Measurements from ENCODE around the gene BNIP3.
"Not testable (repeated sequence)": the region's sequence is repeated elsewhere in the genome, so short reads cannot be mapped to it uniquely, and the experiment has no call there.

BNIP3 gene

GRCh38 chr10:131923038-131923756, 58.5 kb downstream of the BNIP3 start:
- Mint-ChIP-seq H3K27me3 (ENCODE audit: low read depth) (no peaks in the 10 kb centered on the region), H3K27ac (peak overlapping the region in 1 of 3 experiments; percentile 43), H3K4me3 (no peak overlapping the region), H3K36me3 (ENCODE audit: low read depth) (peaks cover 48% of the 10 kb centered on the region), H3K9me3 (peaks cover 16% of the 10 kb centered on the region), H3K4me1 (peaks cover 12% of the 10 kb centered on the region)
- no peak for TF ChIP-seq CTCF (IDR thresholded peaks at IDR 0.05; ENCODE audit: unreplicated experiment in 3 of 3)

DNA sequence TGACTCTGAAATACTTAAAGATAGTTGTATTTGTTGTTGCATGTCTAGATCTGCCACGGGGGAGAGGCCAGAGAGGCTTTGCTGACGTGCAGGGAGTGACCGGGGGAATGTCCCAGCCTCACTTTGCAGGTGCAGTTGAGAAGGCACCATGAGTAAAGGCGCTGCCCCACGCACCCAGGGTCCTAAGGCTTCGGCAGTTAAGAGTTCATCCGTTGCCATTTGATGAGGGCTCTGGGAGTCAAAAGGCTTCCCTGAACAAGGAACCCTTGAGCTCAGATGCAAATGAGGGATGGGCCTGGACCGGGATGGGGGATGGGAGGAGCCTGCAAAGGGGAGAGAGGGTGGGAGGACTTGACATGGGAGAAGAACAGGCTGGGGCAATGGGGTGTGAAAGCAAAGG, 60.5 kb downstream of the BNIP3 start:
- peaks cover 12% of the 10 kb centered on the region for H3K9me3 Mint-ChIP-seq
- H3K4me1 Mint-ChIP-seq = peaks cover 12% of the 10 kb centered on the region
- H3K27ac Mint-ChIP-seq = peak overlapping the region; percentile 9 to 83 (median 42)
- H3K36me3 Mint-ChIP-seq (ENCODE audit: low read depth) = peaks cover 38% of the 10 kb centered on the region
- H3K4me3 Mint-ChIP-seq = peak overlapping the region in 1 of 3 experiments; percentile 12
- no peak for TF ChIP-seq CTCF (IDR thresholded peaks at IDR 0.05; ENCODE audit: unreplicated experiment in 3 of 3)
- H3K27me3 Mint-ChIP-seq (ENCODE audit: low read depth) = no peaks in the 10 kb centered on the region

- Mint-ChIP-seq H3K9me3 (peaks cover 12% of the 10 kb centered on the region), H3K27me3 (ENCODE audit: low read depth) (no peaks in the 10 kb centered on the region), H3K27ac (peak overlapping the region; percentile 9 to 83 (median 42)), H3K4me1 (peaks cover 12% of the 10 kb centered on the region), H3K4me3 (no peak overlapping the region), H3K36me3 (ENCODE audit: low read depth) (peaks cover 33% of the 10 kb centered on the region)
- TF ChIP-seq CTCF (IDR thresholded peaks at IDR 0.05; ENCODE audit: unreplicated experiment in 3 of 3) = no peak
Measured at GRCh38 chr10:131920693-131921092, 61.0 kb downstream of the BNIP3 start.

DNA sequence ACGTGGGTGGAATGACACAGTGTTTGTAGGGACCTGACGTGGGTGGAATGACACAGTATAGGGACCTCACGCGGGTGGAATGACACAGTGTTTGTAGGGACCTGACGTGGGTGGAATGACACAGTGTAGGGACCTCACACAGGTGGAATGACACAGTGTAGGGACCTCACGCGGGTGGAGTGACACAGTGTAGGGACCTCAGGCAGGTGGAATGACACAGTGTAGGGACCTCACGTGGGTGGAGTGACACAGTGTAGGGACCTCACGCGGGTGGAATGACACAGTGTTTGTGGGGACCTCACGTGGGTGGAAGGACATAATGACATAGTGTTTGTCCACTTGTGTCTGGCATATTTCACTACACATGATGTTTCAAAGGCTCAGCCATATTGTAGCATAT, 61.6 kb downstream of the BNIP3 start:
- H3K4me3 Mint-ChIP-seq = no peak overlapping the region
- H3K4me1 Mint-ChIP-seq = peaks cover 12% of the 10 kb centered on the region
- peaks cover 28% of the 10 kb centered on the region for H3K36me3 Mint-ChIP-seq (ENCODE audit: low read depth)
- H3K9me3 Mint-ChIP-seq = peaks cover 8% of the 10 kb centered on the region
- no peaks in the 10 kb centered on the region for H3K27me3 Mint-ChIP-seq (ENCODE audit: low read depth)
- no peak overlapping the region for H3K27ac Mint-ChIP-seq
- TF ChIP-seq CTCF (IDR thresholded peaks at IDR 0.05; ENCODE audit: unreplicated experiment in 3 of 3) = no peak

DNA sequence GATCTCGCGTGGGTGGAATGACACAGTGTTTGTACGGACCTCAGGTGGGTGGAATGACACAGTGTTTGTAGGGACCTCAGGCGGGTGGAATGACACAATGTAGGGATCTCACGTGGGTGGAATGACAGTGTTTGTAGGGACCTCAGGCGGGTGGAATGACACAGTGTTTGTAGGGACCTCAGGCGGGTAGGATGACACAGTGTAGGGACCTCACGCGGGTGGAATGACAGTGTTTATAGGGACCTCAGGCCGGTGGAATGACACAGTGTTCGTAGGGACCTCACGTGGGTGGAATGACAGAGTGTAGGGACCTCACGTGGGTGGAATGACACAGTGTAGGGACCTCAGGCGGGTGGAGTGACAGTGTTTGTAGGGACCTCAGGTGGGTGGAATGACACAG, 62.3 kb downstream of the BNIP3 start:
- H3K27ac Mint-ChIP-seq; H3K9me3 Mint-ChIP-seq; H3K27me3 Mint-ChIP-seq (ENCODE audit: low read depth); H3K4me3 Mint-ChIP-seq: not testable (repeated sequence)
- Mint-ChIP-seq H3K36me3 (ENCODE audit: low read depth) (peaks cover 25% of the 10 kb centered on the region), H3K4me1 (peaks cover 12% of the 10 kb centered on the region)
